ENCODE measurements around the gene LMLN. TPM values are rescaled to one million over a fixed set of nuclear protein-coding genes. Genes with fewer than 3 reads are reported as not detected.
A peak's percentile ranks its signal among the peaks of the same experiment; 100 is the strongest.

LMLN gene
- total and polyA plus RNA-seq, 2 of the 13 experiments (the other 11 are each of a cell fraction or from before 2014, with no cell fraction given): 1.2 to 1.8 TPM

GRCh38 chr3:197953325-197953724 lies 6.7 kb upstream of the LMLN start:
- intact Hi-C loops (cut with micrococcal nuclease; ENCODE audit: unreplicated experiment) (no loop called here), in situ Hi-C loops (cut with HindIII; ENCODE audit: extremely low pct_ligation_motif_present, low pct_unique_long_range_greater_than_20kb) (no loop called here)
- BruUV-seq (replicated peaks): no TSS peak
- TF ChIP-seq RARA (CRISPR knock-in tag; IDR thresholded peaks at IDR 0.05) (no peak), ZNF652 (CRISPR knock-in tag; IDR thresholded peaks at IDR 0.05; ENCODE audit: borderline replicate concordance, low read depth) (peak; percentile 58; the same call in 1 of the 2 replicates), ZNF672 (CRISPR knock-in tag; IDR thresholded peaks at IDR 0.05) (no peak), POLR2AphosphoS5 (IDR thresholded peaks at IDR 0.05; ENCODE audit: low read depth, low read length) (peak; percentile 21; the same call in 1 of the 2 replicates)
- Histone ChIP-seq H3K36me3 (replicated peaks in 1 of 2; ENCODE audit: control insufficient read depth in 1 of 2, insufficient read depth in 2 of 2, low read length in 2 of 2) (peaks cover 13 to 48% of the 10 kb centered on the region in 2 experiments), H3K4me1 (ENCODE audit: insufficient read depth, low read length) (peaks cover 69% of the 10 kb centered on the region), H3K4me3 (replicated peaks in 1 of 3; ENCODE audit: insufficient read depth in 1 of 3, low read depth in 2 of 3, low read length in 3 of 3) (no peak overlapping the region), H3K27me3 (ENCODE audit: control insufficient read depth in 1 of 2, insufficient read depth in 2 of 2, low read length in 2 of 2) (no peaks in the 10 kb centered on the region; a peak in 1 of 5 replicates), H3K4me2 (ENCODE audit: low read depth, low read length) (0 out of 2 replicates have a peak overlapping the region, but pooled peaks have one; percentile 37), H3K27ac (ENCODE audit: extremely low read length, insufficient read depth, low read length) (peak overlapping the region; percentile 9), H3K79me2 (ENCODE audit: insufficient read depth, low read length) (peaks cover 39% of the 10 kb centered on the region), H2AFZ (ENCODE audit: low read length) (no peak overlapping the region), H3K9ac (ENCODE audit: insufficient read depth, low read depth, low read length) (no peak overlapping the region), H3K9me3 (ENCODE audit: low read length) (no peaks in the 10 kb centered on the region), H4K20me1 (ENCODE audit: insufficient read depth, low read length) (peaks cover 40% of the 10 kb centered on the region)
- POLR2A ChIA-PET: interaction anchor here (0.7 kb wide), 1 partner anchor 64 kb away, joined by 3 read pairs; no protein-coding TSS in a partner anchor
- 94% methylated on average over 6 of the region's 6 CpGs for WGBS (ENCODE audit: low lambda C conversion rate)
- CTCF ChIA-PET (ENCODE audit: low intra/inter-chr PET ratio, low total read pairs): no interaction called here
- ATAC-seq (no peak), FAIRE-seq (no peak), DNase-seq (ENCODE audit: low spot score) (no peak)

- DNase-seq (ENCODE audit: low spot score) (no peak), FAIRE-seq (no peak), ATAC-seq (no peak)
- Histone ChIP-seq H3K4me1 (ENCODE audit: insufficient read depth, low read length) (peaks cover 69% of the 10 kb centered on the region), H3K27ac (ENCODE audit: extremely low read length, insufficient read depth, low read length) (no peak overlapping the region), H3K27me3 (ENCODE audit: control insufficient read depth in 1 of 2, insufficient read depth in 2 of 2, low read length in 2 of 2) (no peaks in the 10 kb centered on the region; a peak in 1 of 5 replicates), H3K9me3 (ENCODE audit: low read length) (no peaks in the 10 kb centered on the region), H3K4me2 (ENCODE audit: low read depth, low read length) (no peak overlapping the region), H4K20me1 (ENCODE audit: insufficient read depth, low read length) (peaks cover 40% of the 10 kb centered on the region), H2AFZ (ENCODE audit: low read length) (no peak overlapping the region), H3K79me2 (ENCODE audit: insufficient read depth, low read length) (peaks cover 39% of the 10 kb centered on the region), H3K9ac (ENCODE audit: insufficient read depth, low read depth, low read length) (no peak overlapping the region), H3K4me3 (replicated peaks in 1 of 3; ENCODE audit: insufficient read depth in 1 of 3, low read depth in 2 of 3, low read length in 3 of 3) (no peak overlapping the region), H3K36me3 (replicated peaks in 1 of 2; ENCODE audit: control insufficient read depth in 1 of 2, insufficient read depth in 2 of 2, low read length in 2 of 2) (peaks cover 13 to 48% of the 10 kb centered on the region in 2 experiments)
- intact Hi-C loops (cut with micrococcal nuclease; ENCODE audit: unreplicated experiment): no loop called here
- no TSS peak for BruUV-seq (replicated peaks)
- in situ Hi-C loops (cut with HindIII; ENCODE audit: extremely low pct_ligation_motif_present, low pct_unique_long_range_greater_than_20kb): no loop called here
- no peak for TF ChIP-seq ZNF142 (CRISPR knock-in tag; IDR thresholded peaks at IDR 0.05)
- CTCF ChIA-PET (ENCODE audit: low intra/inter-chr PET ratio, low total read pairs): no interaction called here
- POLR2A ChIA-PET: no interaction called here
- 93% methylated on average over 7 of the region's 7 CpGs for WGBS (ENCODE audit: low lambda C conversion rate)
These were observed 6.1 kb upstream of the LMLN start for GRCh38 chr3:197953881-197954280.

All from HepG2 (cell line).